Uterus (tissue), 4 donors: ENCODE measurements around the gene SNCB. TPM values are rescaled to one million over a fixed set of nuclear protein-coding genes. Genes with fewer than 3 reads are reported as not detected.
A peak's percentile ranks its signal among the peaks of the same experiment; 100 is the strongest.

Experiments
- DNase-seq, 2 donors: peaks; one replicate each; pipeline ENCODE4 v3.0.0-alpha.2; 2019 to 2020
- H3K27ac ChIP-seq, 2 donors: fragments of 200-600 bp; sonication (generic); 1 replicate in 1 of 2; 2 replicates in 1 of 2; pipeline ENCODE4 v1.5.1; 2016 to 2018
- H3K27me3 ChIP-seq, 2 donors: fragments of 200-600 bp; sonication (generic); one replicate each; pipeline ENCODE4 v1.5.1; 2018 to 2019; ENCODE audit warnings: control low read depth in 1 of 2
- H3K36me3 ChIP-seq, 2 donors: fragments of 200-600 bp; sonication (generic); one replicate each; pipeline ENCODE4 v1.5.1; 2019; ENCODE audit warnings: control low read depth in 1 of 2
- H3K4me1 ChIP-seq, 2 donors: fragments of 200-600 bp; sonication (generic); one replicate each; pipeline ENCODE4 v1.5.1; 2018 to 2019; ENCODE audit warnings: control low read depth in 1 of 2
- H3K4me3 ChIP-seq, 2 donors: fragments of 200-600 bp; sonication (generic); 1 replicate in 1 of 2; 2 replicates in 1 of 2; pipeline ENCODE4 v1.5.1; 2018 to 2019; ENCODE audit warnings: mild to moderate bottlenecking in 1 of 2
- H3K9me3 ChIP-seq, 2 donors: fragments of 200-600 bp; sonication (generic); one replicate each; pipeline ENCODE4 v1.5.1; 2019; ENCODE audit warnings: control low read depth in 1 of 2
- CTCF ChIP-seq, 4 experiments: fragments of 200-600 bp in 2 of 4; fragments of 450-650 bp in 2 of 4; sonication (generic) in 2 of 4; IDR thresholded peaks; one replicate each; pipeline ENCODE4 v1.5.1; 2016 to 2019; ENCODE audit warnings: antibody characterized with exemption in 4 of 4, mild to moderate bottlenecking in 2 of 4, moderate library complexity in 1 of 4
- POLR2A ChIP-seq, 2 donors: fragments of 450-650 bp; IDR thresholded peaks; one replicate each; pipeline ENCODE4 v1.6.1; 2016; ENCODE audit warnings: antibody characterized with exemption in 2 of 2, mild to moderate bottlenecking in 1 of 2, moderate library complexity in 1 of 2
- intact Hi-C: fragments of 100-400 bp; cut with DNase I; formaldehyde crosslinking; loops from one replicate; pipeline ENCODE4 v1.15.1; 2023; ENCODE audit warnings: low total_unique reads
- total RNA-seq, 4 donors: library from RNA; depleted of rRNA in 3 of 4; stranded (reverse); fragments of >200 nt in 3 of 4; gene quantifications; one replicate each; pipeline versions ENCODE4 v1.1.0 to v1.2.4, GENCODE V29; 2014 to 2023
- donor health status: DM: yes; HTN: yes; CAD: no.

Gene SNCB
- total RNA-seq, 4 donors from 2014 or later = not detected

- intact Hi-C loops = no loop called here
- H3K9me3 ChIP-seq = no peaks in the 10 kb centered on the region
- H3K36me3 ChIP-seq = no peaks in the 10 kb centered on the region
- peak; percentile 59 to 69 for DNase-seq
- peaks cover 0 to 5% of the 10 kb centered on the region in 2 donors for H3K27me3 ChIP-seq
- H3K27ac ChIP-seq = no peak overlapping the region
- no peaks in the 10 kb centered on the region for H3K4me1 ChIP-seq
- TF ChIP-seq POLR2A (IDR thresholded peaks at IDR 0.05) = no peak
- TF ChIP-seq CTCF (IDR thresholded peaks at IDR 0.05) = peak; percentile 85 to 97 (median 88)
- no peak overlapping the region for H3K4me3 ChIP-seq
Observed at GRCh38 chr5:176660860-176661641, 30.7 kb upstream of the SNCB start.

- no peaks in the 10 kb centered on the region for H3K9me3 ChIP-seq
- no peak overlapping the region for H3K27ac ChIP-seq
- no peak overlapping the region for H3K4me3 ChIP-seq
- H3K27me3 ChIP-seq = peaks cover 0 to 5% of the 10 kb centered on the region in 2 donors
- intact Hi-C loops = no loop called here
- no peak for DNase-seq
- TF ChIP-seq POLR2A (IDR thresholded peaks at IDR 0.05) (no peak), CTCF (IDR thresholded peaks at IDR 0.05) (no peak)
- H3K36me3 ChIP-seq = no peaks in the 10 kb centered on the region
- no peaks in the 10 kb centered on the region for H3K4me1 ChIP-seq
Observed at GRCh38 chr5:176660530-176660859, 30.2 kb upstream of the SNCB start.

GRCh38 chr5:176659860-176660461 is 29.6 kb upstream of the SNCB start:
- TF ChIP-seq POLR2A (IDR thresholded peaks at IDR 0.05) (no peak), CTCF (IDR thresholded peaks at IDR 0.05) (no peak)
- no peaks in the 10 kb centered on the region for H3K4me1 ChIP-seq
- intact Hi-C loops = no loop called here
- no peak for DNase-seq
- peaks cover 0 to 5% of the 10 kb centered on the region in 2 donors for H3K27me3 ChIP-seq
- no peaks in the 10 kb centered on the region for H3K36me3 ChIP-seq
- H3K4me3 ChIP-seq = no peak overlapping the region
- H3K27ac ChIP-seq = no peak overlapping the region
- H3K9me3 ChIP-seq = no peaks in the 10 kb centered on the region

- intact Hi-C loops = no loop called here
- H3K27ac ChIP-seq = no peak overlapping the region
Observed at GRCh38 chr5:176659512-176659839, 29.1 kb upstream of the SNCB start.

More at GRCh38 chr5:176659512-176659839, 29.1 kb upstream of the SNCB start:
- no peak for DNase-seq
- no peak for TF ChIP-seq POLR2A (IDR thresholded peaks at IDR 0.05)
- no peak for TF ChIP-seq CTCF (IDR thresholded peaks at IDR 0.05)
- no peaks in the 10 kb centered on the region for H3K9me3 ChIP-seq
- peaks cover 0 to 5% of the 10 kb centered on the region in 2 donors for H3K27me3 ChIP-seq
- no peaks in the 10 kb centered on the region for H3K36me3 ChIP-seq
- no peaks in the 10 kb centered on the region for H3K4me1 ChIP-seq
- H3K4me3 ChIP-seq = no peak overlapping the region
